Liver (tissue), 3 donors: ENCODE data around the gene SPINK7.

ENCODE experiments used
- CTCF ChIP-seq: fragments of 150-350 bp; IDR thresholded peaks from 2 replicates; pipeline ENCODE4 v1.5.1; 2017; ENCODE audit warnings: improper control_type of control experiment, low read depth, low read length; ENCODE audit not compliant: missing input control
- EGR1 ChIP-seq, 2 donors: IDR thresholded peaks; 2 replicates each; pipeline ENCODE4 v1.6.1; 2016 to 2018; ENCODE audit warnings: antibody characterized with exemption in 2 of 2, low read depth in 2 of 2
- FOXA1 ChIP-seq: IDR thresholded peaks from 2 replicates; pipeline ENCODE4 v1.6.1; 2016; ENCODE audit warnings: antibody characterized with exemption
- GABPA ChIP-seq, 2 donors: IDR thresholded peaks in 1 of 2; conservative IDR thresholded peaks in 1 of 2; 2 replicates each; pipeline ENCODE4 v1.6.1; 2016; ENCODE audit warnings: antibody characterized with exemption in 2 of 2, mild to moderate bottlenecking in 1 of 2, moderate library complexity in 1 of 2
- JUND ChIP-seq, 2 donors: IDR thresholded peaks; 2 replicates each; pipeline ENCODE4 v1.6.1; 2016; ENCODE audit warnings: antibody characterized with exemption in 2 of 2
- RAD21 ChIP-seq, 2 donors: IDR thresholded peaks; 2 replicates each; pipeline ENCODE4 v1.6.1; 2016; ENCODE audit warnings: antibody characterized with exemption in 2 of 2, mild to moderate bottlenecking in 2 of 2
- RXRA ChIP-seq, 2 donors: IDR thresholded peaks; 2 replicates each; pipeline ENCODE4 v1.6.1; 2017 to 2018; ENCODE audit warnings: antibody characterized with exemption in 2 of 2, mild to moderate bottlenecking in 1 of 2
- SP1 ChIP-seq: IDR thresholded peaks from 2 replicates; pipeline ENCODE4 v1.6.1; 2018; ENCODE audit warnings: antibody characterized with exemption, mild to moderate bottlenecking
- TAF1 ChIP-seq: conservative IDR thresholded peaks from 2 replicates; pipeline ENCODE4 v1.6.1; 2016; ENCODE audit warnings: antibody characterized with exemption, mild to moderate bottlenecking
- YY1 ChIP-seq: IDR thresholded peaks from 2 replicates; pipeline ENCODE4 v1.6.1; 2016; ENCODE audit warnings: antibody characterized with exemption, mild to moderate bottlenecking
- TF ChIP-seq, protein P1 (sequence below): IDR thresholded peaks from 2 replicates; pipeline ENCODE4 v1.6.1; 2016; ENCODE audit warnings: antibody characterized with exemption
- TF ChIP-seq, protein P2 (sequence below): IDR thresholded peaks from 2 replicates; pipeline ENCODE4 v1.6.1; 2016; ENCODE audit warnings: antibody characterized with exemption, mild to moderate bottlenecking
- TF ChIP-seq, protein P3 (sequence below): IDR thresholded peaks from 2 replicates; pipeline ENCODE4 v1.6.1; 2016; ENCODE audit warnings: antibody characterized with exemption
- donor health status: healthy.
- donor health status: healthy.

DNA sequence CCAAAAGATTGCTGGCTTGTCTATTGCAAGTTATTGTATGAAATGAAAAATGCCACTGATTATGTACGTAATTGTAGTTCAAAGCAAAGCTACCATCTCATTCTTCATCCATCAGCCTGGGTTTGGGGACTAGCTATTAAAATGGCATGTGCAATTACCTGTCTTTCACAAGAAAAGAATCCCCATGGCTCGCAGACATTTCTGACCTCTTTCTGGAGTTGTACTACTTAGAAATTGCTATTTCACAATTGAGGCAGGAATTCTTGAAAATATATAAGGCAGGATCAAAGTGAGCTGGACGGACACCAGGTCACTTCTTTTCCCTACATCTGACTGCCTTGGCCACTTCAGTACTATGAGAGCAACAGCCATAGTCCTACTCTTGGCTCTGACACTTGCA, 23.0 kb downstream of the SPINK7 start, which contains the start of gene SPINK9:
- TF ChIP-seq RAD21 (IDR thresholded peaks at IDR 0.05), result no peak
- no peak for TF ChIP-seq CTCF
- no peak for TF ChIP-seq GABPA (IDR thresholded peaks at IDR 0.05 in 1 of 2, conservative IDR thresholded peaks at IDR 0.05 in 1 of 2)
- no peak for TF ChIP-seq TAF1
- TF ChIP-seq, protein P1, sequence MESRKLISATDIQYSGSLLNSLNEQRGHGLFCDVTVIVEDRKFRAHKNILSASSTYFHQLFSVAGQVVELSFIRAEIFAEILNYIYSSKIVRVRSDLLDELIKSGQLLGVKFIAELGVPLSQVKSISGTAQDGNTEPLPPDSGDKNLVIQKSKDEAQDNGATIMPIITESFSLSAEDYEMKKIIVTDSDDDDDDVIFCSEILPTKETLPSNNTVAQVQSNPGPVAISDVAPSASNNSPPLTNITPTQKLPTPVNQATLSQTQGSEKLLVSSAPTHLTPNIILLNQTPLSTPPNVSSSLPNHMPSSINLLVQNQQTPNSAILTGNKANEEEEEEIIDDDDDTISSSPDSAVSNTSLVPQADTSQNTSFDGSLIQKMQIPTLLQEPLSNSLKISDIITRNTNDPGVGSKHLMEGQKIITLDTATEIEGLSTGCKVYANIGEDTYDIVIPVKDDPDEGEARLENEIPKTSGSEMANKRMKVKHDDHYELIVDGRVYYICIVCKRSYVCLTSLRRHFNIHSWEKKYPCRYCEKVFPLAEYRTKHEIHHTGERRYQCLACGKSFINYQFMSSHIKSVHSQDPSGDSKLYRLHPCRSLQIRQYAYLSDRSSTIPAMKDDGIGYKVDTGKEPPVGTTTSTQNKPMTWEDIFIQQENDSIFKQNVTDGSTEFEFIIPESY, result no peak
- no peak for TF ChIP-seq FOXA1
- TF ChIP-seq, protein P2, sequence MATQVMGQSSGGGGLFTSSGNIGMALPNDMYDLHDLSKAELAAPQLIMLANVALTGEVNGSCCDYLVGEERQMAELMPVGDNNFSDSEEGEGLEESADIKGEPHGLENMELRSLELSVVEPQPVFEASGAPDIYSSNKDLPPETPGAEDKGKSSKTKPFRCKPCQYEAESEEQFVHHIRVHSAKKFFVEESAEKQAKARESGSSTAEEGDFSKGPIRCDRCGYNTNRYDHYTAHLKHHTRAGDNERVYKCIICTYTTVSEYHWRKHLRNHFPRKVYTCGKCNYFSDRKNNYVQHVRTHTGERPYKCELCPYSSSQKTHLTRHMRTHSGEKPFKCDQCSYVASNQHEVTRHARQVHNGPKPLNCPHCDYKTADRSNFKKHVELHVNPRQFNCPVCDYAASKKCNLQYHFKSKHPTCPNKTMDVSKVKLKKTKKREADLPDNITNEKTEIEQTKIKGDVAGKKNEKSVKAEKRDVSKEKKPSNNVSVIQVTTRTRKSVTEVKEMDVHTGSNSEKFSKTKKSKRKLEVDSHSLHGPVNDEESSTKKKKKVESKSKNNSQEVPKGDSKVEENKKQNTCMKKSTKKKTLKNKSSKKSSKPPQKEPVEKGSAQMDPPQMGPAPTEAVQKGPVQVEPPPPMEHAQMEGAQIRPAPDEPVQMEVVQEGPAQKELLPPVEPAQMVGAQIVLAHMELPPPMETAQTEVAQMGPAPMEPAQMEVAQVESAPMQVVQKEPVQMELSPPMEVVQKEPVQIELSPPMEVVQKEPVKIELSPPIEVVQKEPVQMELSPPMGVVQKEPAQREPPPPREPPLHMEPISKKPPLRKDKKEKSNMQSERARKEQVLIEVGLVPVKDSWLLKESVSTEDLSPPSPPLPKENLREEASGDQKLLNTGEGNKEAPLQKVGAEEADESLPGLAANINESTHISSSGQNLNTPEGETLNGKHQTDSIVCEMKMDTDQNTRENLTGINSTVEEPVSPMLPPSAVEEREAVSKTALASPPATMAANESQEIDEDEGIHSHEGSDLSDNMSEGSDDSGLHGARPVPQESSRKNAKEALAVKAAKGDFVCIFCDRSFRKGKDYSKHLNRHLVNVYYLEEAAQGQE, result no peak
- TF ChIP-seq JUND (IDR thresholded peaks at IDR 0.05), result no peak
- no peak for TF ChIP-seq RXRA (IDR thresholded peaks at IDR 0.05)
- no peak for TF ChIP-seq EGR1 (IDR thresholded peaks at IDR 0.05; ENCODE audit: low read depth in 2 of 2)
- TF ChIP-seq, protein P3, sequence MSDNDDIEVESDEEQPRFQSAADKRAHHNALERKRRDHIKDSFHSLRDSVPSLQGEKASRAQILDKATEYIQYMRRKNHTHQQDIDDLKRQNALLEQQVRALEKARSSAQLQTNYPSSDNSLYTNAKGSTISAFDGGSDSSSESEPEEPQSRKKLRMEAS, result no peak
- no peak for TF ChIP-seq YY1
- TF ChIP-seq SP1, result no peak
